ENCODE data around the gene ALPP. TPM values are rescaled to one million over a fixed set of nuclear protein-coding genes. Genes with fewer than 3 reads are reported as not detected.

Gene ALPP
- not detected in 2 replicates for total RNA-seq

GRCh38 chr2:232378735-232379151 lies at the start of gene ALPP:
Gene ALPP (plus strand): TSS chr2:232378751. CDS start chr2:232378803, 52 bp downstream.

GRCh38 chr2:232406556-232407310 lies 28.2 kb downstream of the ALPP start, which contains the start of gene ALPG:
Gene ALPG (plus strand): TSS chr2:232406844. CDS start chr2:232406895, 51 bp downstream.

Other genes with a start within 250 kb of the ALPP start
- gene ALPG, start 28.1 kb downstream of the ALPP start, total RNA-seq: not detected in 2 replicates
- gene ALPI, start 77.4 kb downstream of the ALPP start, total RNA-seq: not detected in 2 replicates
- gene ECEL1, start 109.1 kb downstream of the ALPP start, total RNA-seq: not detected in 2 replicates
- not detected in 2 replicates for gene PRSS56, start 141.6 kb downstream of the ALPP start, total RNA-seq
- gene CHRND, start 147.4 kb downstream of the ALPP start, total RNA-seq: not detected in 2 replicates
- gene CHRNG, start 160.9 kb downstream of the ALPP start, total RNA-seq: not detected in 2 replicates
- 1.8 and 2.0 TPM in 2 replicates for gene TIGD1, start 171.8 kb downstream of the ALPP start, total RNA-seq
- 69.5 and 90.0 TPM in 2 replicates for gene EIF4E2, start 171.9 kb downstream of the ALPP start, total RNA-seq

All from myometrial cell (primary cell).